HG02759 (cell line): Measurements from ENCODE around the gene VPS13D.

Source experiments
- ATAC-seq: cut with Tn5 transposase; IDR thresholded peaks from one replicate; pipeline ENCODE4 v1.9.1; 2021; ENCODE audit warnings: mild to moderate bottlenecking, moderate library complexity; ENCODE audit not compliant: unreplicated experiment

Gene VPS13D

GRCh38 chr1:12333036-12333785 lies 103.4 kb downstream of the VPS13D start:
- ATAC-seq, result no peak

- no peak for ATAC-seq
These were observed 106.0 kb downstream of the VPS13D start for GRCh38 chr1:12335815-12336214.

- no peak for ATAC-seq
These were observed 106.6 kb downstream of the VPS13D start for GRCh38 chr1:12336413-12336812.

- no peak for ATAC-seq
These were observed 108.2 kb downstream of the VPS13D start for GRCh38 chr1:12338017-12338416.

GRCh38 chr1:12338823-12339222 lies 109.0 kb downstream of the VPS13D start:
- no peak for ATAC-seq

GRCh38 chr1:12339396-12339795 lies 109.6 kb downstream of the VPS13D start:
- ATAC-seq, result no peak

GRCh38 chr1:12339811-12340543 lies 110.1 kb downstream of the VPS13D start:
- no peak for ATAC-seq

GRCh38 chr1:12340544-12340930 lies 110.7 kb downstream of the VPS13D start:
- ATAC-seq, result no peak

- ATAC-seq, result no peak
These were observed 111.8 kb downstream of the VPS13D start for GRCh38 chr1:12341667-12342066.

GRCh38 chr1:12342401-12343003 lies 112.7 kb downstream of the VPS13D start:
- ATAC-seq, result no peak

- no peak for ATAC-seq
These were observed 114.1 kb downstream of the VPS13D start for GRCh38 chr1:12343823-12344487.

- ATAC-seq, result no peak
These were observed 114.9 kb downstream of the VPS13D start for GRCh38 chr1:12344596-12345349.

GRCh38 chr1:12345350-12346217 lies 115.8 kb downstream of the VPS13D start:
- ATAC-seq, result no peak

- no peak for ATAC-seq
These were observed 116.8 kb downstream of the VPS13D start for GRCh38 chr1:12346483-12347151.

GRCh38 chr1:12348113-12348512 lies 118.3 kb downstream of the VPS13D start:
- no peak for ATAC-seq

- ATAC-seq, result no peak
These were observed 124.2 kb downstream of the VPS13D start for GRCh38 chr1:12353981-12354380.

GRCh38 chr1:12356004-12356890 lies 126.4 kb downstream of the VPS13D start:
- no peak for ATAC-seq

GRCh38 chr1:12358499-12358898 lies 128.7 kb downstream of the VPS13D start:
- ATAC-seq, result no peak
